Midbrain (tissue), 1 donor: ENCODE results near the gene DNM2.
"Not testable (repeated sequence)": the region's sequence is repeated elsewhere in the genome, so short reads cannot be mapped to it uniquely, and the experiment has no call there.

Experiments used
- DNase-seq: peaks from one replicate; lab custom pipeline; 2025; lab: John Stamatoyannopoulos, UW

DNM2 gene

GRCh38 chr19:10817291-10818038, 99.6 kb downstream of the DNM2 start:
- DNase-seq: no peak

GRCh38 chr19:10818301-10819123, 100.6 kb downstream of the DNM2 start:
- no peak for DNase-seq

- DNase-seq: no peak
These were observed 101.5 kb downstream of the DNM2 start for GRCh38 chr19:10819124-10820060.

- DNase-seq: no peak
These were observed 102.3 kb downstream of the DNM2 start for GRCh38 chr19:10820173-10820572.

GRCh38 chr19:10823690-10824089, 105.8 kb downstream of the DNM2 start:
- no peak for DNase-seq

- no peak for DNase-seq
These were observed 108.4 kb downstream of the DNM2 start for GRCh38 chr19:10826231-10826630.

GRCh38 chr19:10826846-10827245, 109.0 kb downstream of the DNM2 start:
- no peak for DNase-seq

GRCh38 chr19:10828981-10829821, 111.3 kb downstream of the DNM2 start:
- no peak for DNase-seq

- no peak for DNase-seq
These were observed 112.1 kb downstream of the DNM2 start for GRCh38 chr19:10829967-10830366.

- no peak for DNase-seq
These were observed 112.5 kb downstream of the DNM2 start for GRCh38 chr19:10830370-10830769.

GRCh38 chr19:10830931-10831779, 113.3 kb downstream of the DNM2 start:
- no peak for DNase-seq

GRCh38 chr19:10831987-10832938, 114.4 kb downstream of the DNM2 start:
- DNase-seq: no peak

- no peak for DNase-seq
These were observed 115.0 kb downstream of the DNM2 start for GRCh38 chr19:10832939-10833296.

- no peak for DNase-seq
These were observed 117.3 kb downstream of the DNM2 start for GRCh38 chr19:10835089-10835753.

- DNase-seq: peak; percentile 97
These were observed 118.0 kb downstream of the DNM2 start, which contains the start of gene TMED1 for GRCh38 chr19:10835754-10836478. TMED1 (minus strand) TSS chr19:10836212; CDS start chr19:10836191, 21 bp downstream.

- no peak for DNase-seq
These were observed 118.8 kb downstream of the DNM2 start for GRCh38 chr19:10836479-10837330.

- DNase-seq: not testable (repeated sequence)
These were observed 119.8 kb downstream of the DNM2 start for GRCh38 chr19:10837649-10838048.
